ENCODE results near the gene TRIP4. TPM values are rescaled to one million over a fixed set of nuclear protein-coding genes. Genes with fewer than 3 reads are reported as not detected.

The TRIP4 gene
- total and polyA plus RNA-seq, 9 of the 15 experiments (the other 6 are each of a cell fraction or from before 2014, with no cell fraction given) = 7.6 to 23.3 (median 16.7) TPM

- TF ChIP-seq JUND (IDR thresholded peaks at IDR 0.05; ENCODE audit: borderline replicate concordance, low read depth, low read length) = peak; percentile 77
- TF ChIP-seq JUND (tag; IDR thresholded peaks at IDR 0.05; ENCODE audit: borderline replicate concordance, low read depth, low read length) = peak; percentile 77; the same call in 2 of the 3 replicates
- TF ChIP-seq CBFA2T2 (conservative IDR thresholded peaks at IDR 0.05) = 0 out of 2 replicates have a peak, but pooled peaks have one; percentile 34
- peak; percentile 46; the same call in 1 of the 2 replicates for TF ChIP-seq SMARCA4 (IDR thresholded peaks at IDR 0.05)
- TF ChIP-seq HMBOX1 (IDR thresholded peaks at IDR 0.05) = peak; percentile 50; the same call in 1 of the 2 replicates
- no peak for TF ChIP-seq HBP1 (CRISPR knock-in tag; IDR thresholded peaks at IDR 0.05)
- TF ChIP-seq PPARD (CRISPR knock-in tag; IDR thresholded peaks at IDR 0.05) = no peak
- TF ChIP-seq CBFA2T3 (IDR thresholded peaks at IDR 0.05) = peak; percentile 69
- peak; percentile 32; the same call in 1 of the 2 replicates for TF ChIP-seq SMARCE1 (IDR thresholded peaks at IDR 0.05)
- TF ChIP-seq ZSCAN32 (CRISPR knock-in tag; IDR thresholded peaks at IDR 0.05) = no peak
- no peak for TF ChIP-seq BCL6 (CRISPR knock-in tag; IDR thresholded peaks at IDR 0.05)
- TF ChIP-seq LARP7 (IDR thresholded peaks at IDR 0.05) = no peak
- no peak for TF ChIP-seq THAP7 (CRISPR knock-in tag; IDR thresholded peaks at IDR 0.05)
- 0 out of 2 replicates have a peak, but pooled peaks have one; percentile 22 for TF ChIP-seq FOXJ2 (tag; IDR thresholded peaks at IDR 0.05)
- 0 out of 2 replicates have a peak, but pooled peaks have one; percentile 32 for TF ChIP-seq SOX6 (IDR thresholded peaks at IDR 0.05)
- no peak for TF ChIP-seq MED1 (CRISPR knock-in tag; IDR thresholded peaks at IDR 0.05; ENCODE audit: borderline replicate concordance)
- no peak for TF ChIP-seq ARID3A (IDR thresholded peaks at IDR 0.05; ENCODE audit: borderline replicate concordance, low read depth, low read length)
- peak; percentile 49; the same call in 1 of the 2 replicates for TF ChIP-seq TEAD4 (IDR thresholded peaks at IDR 0.05; ENCODE audit: low read length)
- TF ChIP-seq TEAD4 (CRISPR knock-in tag; IDR thresholded peaks at IDR 0.05; ENCODE audit: borderline replicate concordance) = no peak
- peak; percentile 20; the same call in 1 of the 2 replicates for TF ChIP-seq TFE3 (CRISPR knock-in tag; IDR thresholded peaks at IDR 0.05)
- 0 out of 2 replicates have a peak, but pooled peaks have one; percentile 32 for TF ChIP-seq EP300 (IDR thresholded peaks at IDR 0.05; ENCODE audit: low read length)
- peak; percentile 63 for TF ChIP-seq ARID1B (IDR thresholded peaks at IDR 0.05)
- TF ChIP-seq MEIS2 (IDR thresholded peaks at IDR 0.05; ENCODE audit: partially characterized antibody) = peak; percentile 70
- peak; percentile 37; the same call in 1 of the 2 replicates for TF ChIP-seq TAL1 (IDR thresholded peaks at IDR 0.05)
These were observed 71.6 kb downstream of the TRIP4 start (continued) for GRCh38 chr15:64459066-64459781.

Measured in K562 (cell line).